Effector CD8-positive, alpha-beta T cell (primary cell): ENCODE data around the gene NUDT5.

Experiments used
- DNase-seq: peaks from one replicate; lab custom pipeline; 2025; lab: John Stamatoyannopoulos, UW

The NUDT5 gene

GRCh38 chr10:12165036-12165435, 30.7 kb downstream of the NUDT5 start:
- no peak for DNase-seq

GRCh38 chr10:12164085-12164484, 31.6 kb downstream of the NUDT5 start:
- DNase-seq = no peak

GRCh38 chr10:12162927-12163326, 32.8 kb downstream of the NUDT5 start:
- DNase-seq = no peak

- DNase-seq = no peak
Measured at GRCh38 chr10:12160664-12161063, 35.0 kb downstream of the NUDT5 start.

GRCh38 chr10:12158111-12158510, 37.6 kb downstream of the NUDT5 start:
- no peak for DNase-seq

- no peak for DNase-seq
Measured at GRCh38 chr10:12156367-12157123, 39.1 kb downstream of the NUDT5 start.

GRCh38 chr10:12154516-12154915, 41.2 kb downstream of the NUDT5 start:
- no peak for DNase-seq

- no peak for DNase-seq
Measured at GRCh38 chr10:12150163-12150562, 45.5 kb downstream of the NUDT5 start.

GRCh38 chr10:12144538-12144937, 51.2 kb downstream of the NUDT5 start:
- no peak for DNase-seq

GRCh38 chr10:12140038-12140437, 55.7 kb downstream of the NUDT5 start:
- no peak for DNase-seq

- no peak for DNase-seq
Measured at GRCh38 chr10:12135631-12136030, 60.1 kb downstream of the NUDT5 start.

- peak; percentile 6 for DNase-seq
Measured at GRCh38 chr10:12130237-12130872, 65.3 kb downstream of the NUDT5 start.

GRCh38 chr10:12129222-12130111, 66.2 kb downstream of the NUDT5 start, which contains the start of gene SEC61A2:
Gene SEC61A2 (plus strand): TSS chr10:12129677. CDS start chr10:12129788, 111 bp downstream.
- peak; percentile 96 for DNase-seq

GRCh38 chr10:12121673-12122072, 74.0 kb downstream of the NUDT5 start:
- DNase-seq = no peak
